Esophagus muscularis mucosa (tissue), 4 donors: ENCODE results near the gene MBTD1. TPM values are rescaled to one million over a fixed set of nuclear protein-coding genes. Genes with fewer than 3 reads are reported as not detected.
A peak's percentile ranks its signal among the peaks of the same experiment; 100 is the strongest.

Experiments used
- DNase-seq: peaks from one replicate; pipeline ENCODE4 v3.0.0-alpha.2; 2017; ENCODE audit errors: extremely low spot score
- H3K27ac ChIP-seq, 4 donors: fragments of 200-600 bp; sonication (generic); replicated peaks in 1 of 4; 1 replicate in 3 of 4; 2 replicates in 1 of 4; pipeline ENCODE4 v1.5.1; 2016 to 2019; ENCODE audit warnings: mild to moderate bottlenecking in 1 of 4
- H3K27me3 ChIP-seq, 4 donors: fragments of 200-600 bp; sonication (generic); one replicate each; pipeline versions ENCODE4 v1.5.1 to v1.6.0; 2016 to 2019
- H3K36me3 ChIP-seq, 4 donors: fragments of 200-600 bp; sonication (generic); one replicate each; pipeline ENCODE4 v1.5.1; 2016 to 2019
- H3K4me1 ChIP-seq, 4 donors: fragments of 200-600 bp; sonication (generic); one replicate each; pipeline ENCODE4 v1.5.1; 2016 to 2019
- H3K4me3 ChIP-seq, 4 donors: fragments of 200-600 bp; sonication (generic); 1 replicate in 2 of 4; 2 replicates in 2 of 4; pipeline ENCODE4 v1.5.1; 2016 to 2019; ENCODE audit warnings: mild to moderate bottlenecking in 4 of 4, moderate library complexity in 1 of 4
- H3K9me3 ChIP-seq, 4 donors: fragments of 200-600 bp; sonication (generic); 1 replicate in 3 of 4; 2 replicates in 1 of 4; pipeline ENCODE4 v1.5.1; 2016 to 2019
- EP300 ChIP-seq: sonication (generic); formaldehyde crosslinking; IDR thresholded peaks from one replicate; pipeline ENCODE4 v1.6.1; 2017; ENCODE audit warnings: antibody characterized with exemption
- POLR2A ChIP-seq: fragments of 450-650 bp; IDR thresholded peaks from one replicate; pipeline ENCODE4 v1.6.1; 2017; ENCODE audit warnings: antibody characterized with exemption, moderate library complexity, mild to moderate bottlenecking, low read depth
- POLR2AphosphoS5 ChIP-seq, 2 donors: sonication (generic); formaldehyde crosslinking; IDR thresholded peaks; one replicate each; pipeline ENCODE4 v1.6.1; 2017; ENCODE audit warnings: antibody characterized with exemption in 2 of 2
- WGBS: methylation state at CpG from one replicate; pipeline ENCODE4 v1.1.5; 2018; 5-methylcytosine and 5-hydroxymethylcytosine counted together
- intact Hi-C: fragments of 100-400 bp; cut with DNase I; formaldehyde crosslinking; loops from one replicate; pipeline ENCODE4 v1.15.1; 2023
- total RNA-seq, 4 donors: library from RNA; depleted of rRNA; stranded (reverse); fragments of >200 nt; gene quantifications; one replicate each; pipeline versions ENCODE4 v1.1.0 to v1.2.1, GENCODE V29; 2016
- TF ChIP-seq, protein P1 (sequence below), 3 experiments: fragments of 200-600 bp in 2 of 3; fragments of 450-650 bp in 1 of 3; sonication (generic) in 2 of 3; IDR thresholded peaks; one replicate each; pipeline ENCODE4 v1.5.1; 2017 to 2019; ENCODE audit warnings: antibody characterized with exemption in 3 of 3, mild to moderate bottlenecking in 2 of 3, moderate library complexity in 1 of 3

The MBTD1 gene
- total RNA-seq, 4 donors from 2014 or later = 9.2 to 11.2 (median 9.4) TPM

DNA sequence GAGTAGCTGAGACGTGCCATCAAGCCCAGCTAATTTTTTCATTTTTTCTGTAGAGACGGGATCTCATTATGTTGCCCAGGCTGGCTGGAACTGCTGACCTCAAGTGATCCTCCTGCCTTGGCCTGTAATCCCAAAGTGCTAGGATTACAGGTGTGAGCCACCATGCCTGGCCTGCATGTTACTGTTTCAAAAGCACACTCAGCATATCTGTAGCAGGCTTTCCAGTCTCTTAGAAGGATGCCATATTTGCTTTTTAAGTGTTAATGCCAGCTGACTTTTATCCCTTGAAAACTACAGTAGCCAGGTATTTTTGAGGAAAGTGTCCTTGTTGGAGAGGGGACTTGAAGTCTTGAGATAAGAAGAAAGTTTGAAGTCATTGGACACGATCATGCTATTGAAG is 123.9 kb downstream of the MBTD1 start:
- Histone ChIP-seq H3K27ac (no peak overlapping the region), H3K36me3 (no peaks in the 10 kb centered on the region), H3K9me3 (no peaks in the 10 kb centered on the region), H3K4me1 (peaks cover 7 to 17% (median 12%) of the 10 kb centered on the region in 4 donors), H3K4me3 (no peak overlapping the region), H3K27me3 (no peaks in the 10 kb centered on the region)
- intact Hi-C loops = no loop called here
- no peak for TF ChIP-seq POLR2AphosphoS5 (IDR thresholded peaks at IDR 0.05)
- TF ChIP-seq, protein P1, sequence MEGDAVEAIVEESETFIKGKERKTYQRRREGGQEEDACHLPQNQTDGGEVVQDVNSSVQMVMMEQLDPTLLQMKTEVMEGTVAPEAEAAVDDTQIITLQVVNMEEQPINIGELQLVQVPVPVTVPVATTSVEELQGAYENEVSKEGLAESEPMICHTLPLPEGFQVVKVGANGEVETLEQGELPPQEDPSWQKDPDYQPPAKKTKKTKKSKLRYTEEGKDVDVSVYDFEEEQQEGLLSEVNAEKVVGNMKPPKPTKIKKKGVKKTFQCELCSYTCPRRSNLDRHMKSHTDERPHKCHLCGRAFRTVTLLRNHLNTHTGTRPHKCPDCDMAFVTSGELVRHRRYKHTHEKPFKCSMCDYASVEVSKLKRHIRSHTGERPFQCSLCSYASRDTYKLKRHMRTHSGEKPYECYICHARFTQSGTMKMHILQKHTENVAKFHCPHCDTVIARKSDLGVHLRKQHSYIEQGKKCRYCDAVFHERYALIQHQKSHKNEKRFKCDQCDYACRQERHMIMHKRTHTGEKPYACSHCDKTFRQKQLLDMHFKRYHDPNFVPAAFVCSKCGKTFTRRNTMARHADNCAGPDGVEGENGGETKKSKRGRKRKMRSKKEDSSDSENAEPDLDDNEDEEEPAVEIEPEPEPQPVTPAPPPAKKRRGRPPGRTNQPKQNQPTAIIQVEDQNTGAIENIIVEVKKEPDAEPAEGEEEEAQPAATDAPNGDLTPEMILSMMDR (IDR thresholded peaks at IDR 0.05) = no peak
- TF ChIP-seq EP300 = no peak
- TF ChIP-seq POLR2A = no peak
- 91% methylated on average over 3 of the region's 3 CpGs for WGBS
- DNase-seq = no peak

DNA sequence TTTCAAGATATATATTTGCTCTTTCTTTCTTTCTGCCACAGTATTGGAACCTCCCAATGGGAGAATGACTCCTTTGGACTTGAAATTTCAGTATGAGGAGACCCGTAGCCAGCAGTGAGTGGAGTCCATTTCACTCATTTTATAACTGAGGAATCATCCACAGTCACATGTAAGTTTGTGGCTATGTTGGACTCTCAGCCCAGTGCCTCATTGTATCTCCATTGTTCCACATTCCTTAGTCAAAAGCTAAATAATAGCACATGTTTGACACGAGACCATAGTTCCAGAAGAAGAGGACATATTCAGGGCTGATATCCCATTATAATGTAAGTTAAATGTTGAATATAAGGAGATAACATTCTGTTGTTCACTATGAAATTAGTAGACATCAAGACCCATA is 126.5 kb downstream of the MBTD1 start:
- peak overlapping the region; percentile 5 to 49 (median 37) for H3K27ac ChIP-seq
- intact Hi-C loops = no loop called here
- TF ChIP-seq POLR2A (no peak), POLR2AphosphoS5 (IDR thresholded peaks at IDR 0.05) (no peak), EP300 (no peak)
- TF ChIP-seq, protein P1 (IDR thresholded peaks at IDR 0.05) = no peak

DNA sequence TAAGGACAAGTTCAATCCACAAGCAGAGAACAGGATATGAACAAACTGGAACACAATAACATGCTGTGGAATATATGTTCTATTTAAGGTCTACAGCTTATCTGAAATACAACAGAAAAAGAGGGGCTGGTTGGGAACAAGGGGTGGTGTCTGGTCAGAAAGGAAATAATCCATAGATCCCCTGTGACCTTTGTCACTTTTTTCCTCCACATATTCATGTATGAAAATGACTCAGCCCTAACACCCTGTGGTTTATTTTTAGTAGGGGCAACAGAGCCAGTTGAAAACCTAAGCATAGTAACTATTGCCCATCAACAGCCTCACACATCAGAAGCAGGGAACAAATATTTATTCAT is 126.9 kb downstream of the MBTD1 start:
- DNase-seq = no peak
- peaks cover 8 to 19% (median 15%) of the 10 kb centered on the region in 4 donors for H3K4me1 ChIP-seq
- H3K4me3 ChIP-seq = no peak overlapping the region
- peak overlapping the region; percentile 5 to 49 (median 37) for H3K27ac ChIP-seq
- intact Hi-C loops = no loop called here
- H3K36me3 ChIP-seq = no peaks in the 10 kb centered on the region
- no peaks in the 10 kb centered on the region for H3K27me3 ChIP-seq
- TF ChIP-seq POLR2A (no peak), POLR2AphosphoS5 (IDR thresholded peaks at IDR 0.05) (no peak), EP300 (no peak)
- TF ChIP-seq, protein P1 (IDR thresholded peaks at IDR 0.05) = no peak
- no peaks in the 10 kb centered on the region for H3K9me3 ChIP-seq

More for the DNA sequence above, 126.5 kb downstream of the MBTD1 start:
- Histone ChIP-seq H3K4me3 (no peak overlapping the region), H3K27me3 (no peaks in the 10 kb centered on the region), H3K4me1 (peaks cover 7 to 17% (median 12%) of the 10 kb centered on the region in 4 donors), H3K36me3 (no peaks in the 10 kb centered on the region), H3K9me3 (no peaks in the 10 kb centered on the region)
- 53% methylated on average over 2 of the region's 2 CpGs for WGBS
- DNase-seq = no peak

- intact Hi-C loops = loop anchor here (10.0 kb wide), 1 partner anchor 263 kb away; the partner anchor contains the start of gene TOB1
- TF ChIP-seq EP300 (no peak), POLR2AphosphoS5 (IDR thresholded peaks at IDR 0.05) (no peak), POLR2A (no peak)
- TF ChIP-seq, protein P1 (IDR thresholded peaks at IDR 0.05) = no peak
- H3K27ac ChIP-seq = no peak overlapping the region
These were observed 131.8 kb downstream of the MBTD1 start for GRCh38 chr17:51128076-51128475.

More at GRCh38 chr17:51128076-51128475, 131.8 kb downstream of the MBTD1 start:
- Histone ChIP-seq H3K4me3 (no peak overlapping the region), H3K27me3 (no peaks in the 10 kb centered on the region), H3K36me3 (no peaks in the 10 kb centered on the region), H3K9me3 (no peaks in the 10 kb centered on the region), H3K4me1 (peaks cover 12 to 26% (median 19%) of the 10 kb centered on the region in 4 donors)
- 75% methylated on average over 3 of the region's 3 CpGs for WGBS
- DNase-seq = no peak

Other genes with a start within 250 kb of the MBTD1 start
- gene SPAG9, start 139.2 kb downstream of the MBTD1 start, total RNA-seq = 10 to 100 TPM; 81.2 to 99.9 (median 89.9) TPM
- 10 to 100 TPM in 3 of 4 donors, 1 to 10 TPM in 1; 9.1 to 32.3 (median 16.3) TPM for gene NME1, start 106.5 kb downstream of the MBTD1 start, total RNA-seq
- 100 to 1,000 TPM; 245 to 554 (median 350) TPM for gene NME2, start 93.6 kb downstream of the MBTD1 start, total RNA-seq
- gene UTP18, start 497 bp upstream of the MBTD1 start, total RNA-seq = 10 to 100 TPM; 17.9 to 29.3 (median 21.1) TPM